22Rv1 (cell line): Measurements from ENCODE around the gene TGM4.

ENCODE experiments used
- H3K27ac ChIP-seq: fragments of 450-650 bp; 2 replicates; pipeline ENCODE4 v1.5.1; 2017
- ZFX ChIP-seq: fragments of 450-650 bp; IDR thresholded peaks from 2 replicates; pipeline ENCODE4 v1.6.1; 2017; ENCODE audit warnings: antibody characterized with exemption, borderline replicate concordance
- TF ChIP-seq, protein P1 (sequence below): fragments of 450-650 bp; IDR thresholded peaks from 2 replicates; pipeline ENCODE4 v1.5.1; 2017; ENCODE audit warnings: mild to moderate bottlenecking

The TGM4 gene

DNA sequence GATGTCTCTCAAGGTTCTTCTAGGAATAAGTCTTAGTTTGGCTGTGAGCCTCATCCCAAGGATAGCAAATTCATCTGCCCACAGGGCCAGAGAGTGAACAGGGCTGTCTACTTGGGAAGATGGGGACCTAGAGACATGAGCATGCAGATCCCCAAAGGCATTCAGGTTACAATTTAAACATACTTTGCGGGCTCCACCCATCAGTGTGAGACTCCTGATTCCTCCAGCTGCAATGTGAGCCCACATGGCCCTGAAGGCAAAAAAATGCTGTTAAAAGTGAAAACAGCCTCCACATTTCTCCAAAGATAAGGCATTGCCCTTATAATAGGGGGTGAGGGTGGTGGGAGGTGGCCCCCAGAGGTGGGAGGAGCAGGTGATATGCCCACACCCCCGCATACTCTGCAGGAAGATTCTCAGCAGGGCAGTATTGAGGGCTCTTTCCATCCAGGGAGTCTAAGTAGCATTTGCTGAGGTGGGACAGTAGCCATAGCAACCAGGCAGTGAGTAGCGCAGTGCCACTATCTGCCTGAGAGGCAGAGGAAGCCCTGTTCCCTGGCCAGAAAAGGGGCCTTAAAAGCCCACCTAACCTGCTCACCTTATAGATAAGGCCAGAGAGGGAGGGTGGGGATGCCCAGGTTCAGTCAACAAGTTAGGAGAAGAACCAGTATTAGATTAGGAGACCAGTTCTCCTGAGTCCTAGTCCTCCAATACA lies 31.2 kb downstream of the TGM4 start:
- no peak overlapping the region for H3K27ac ChIP-seq
- TF ChIP-seq, protein P1, sequence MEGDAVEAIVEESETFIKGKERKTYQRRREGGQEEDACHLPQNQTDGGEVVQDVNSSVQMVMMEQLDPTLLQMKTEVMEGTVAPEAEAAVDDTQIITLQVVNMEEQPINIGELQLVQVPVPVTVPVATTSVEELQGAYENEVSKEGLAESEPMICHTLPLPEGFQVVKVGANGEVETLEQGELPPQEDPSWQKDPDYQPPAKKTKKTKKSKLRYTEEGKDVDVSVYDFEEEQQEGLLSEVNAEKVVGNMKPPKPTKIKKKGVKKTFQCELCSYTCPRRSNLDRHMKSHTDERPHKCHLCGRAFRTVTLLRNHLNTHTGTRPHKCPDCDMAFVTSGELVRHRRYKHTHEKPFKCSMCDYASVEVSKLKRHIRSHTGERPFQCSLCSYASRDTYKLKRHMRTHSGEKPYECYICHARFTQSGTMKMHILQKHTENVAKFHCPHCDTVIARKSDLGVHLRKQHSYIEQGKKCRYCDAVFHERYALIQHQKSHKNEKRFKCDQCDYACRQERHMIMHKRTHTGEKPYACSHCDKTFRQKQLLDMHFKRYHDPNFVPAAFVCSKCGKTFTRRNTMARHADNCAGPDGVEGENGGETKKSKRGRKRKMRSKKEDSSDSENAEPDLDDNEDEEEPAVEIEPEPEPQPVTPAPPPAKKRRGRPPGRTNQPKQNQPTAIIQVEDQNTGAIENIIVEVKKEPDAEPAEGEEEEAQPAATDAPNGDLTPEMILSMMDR, result no peak
- TF ChIP-seq ZFX, result no peak

DNA sequence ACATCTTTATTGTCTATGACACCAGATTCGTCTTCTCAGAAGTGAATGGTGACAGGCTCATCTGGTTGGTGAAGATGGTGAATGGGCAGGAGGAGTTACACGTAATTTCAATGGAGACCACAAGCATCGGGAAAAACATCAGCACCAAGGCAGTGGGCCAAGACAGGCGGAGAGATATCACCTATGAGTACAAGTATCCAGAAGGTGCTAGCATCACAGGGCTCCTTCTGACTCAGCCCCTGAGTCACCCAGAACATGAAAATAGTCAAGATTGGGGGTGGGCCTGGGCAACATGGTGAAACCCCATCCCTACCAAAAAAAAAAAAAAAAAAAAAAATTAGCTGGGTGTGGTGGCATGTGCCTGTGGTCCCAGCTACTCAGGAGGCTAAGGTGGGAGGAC lies 32.6 kb downstream of the TGM4 start:
- no peak overlapping the region for H3K27ac ChIP-seq
- TF ChIP-seq ZFX, result no peak
- TF ChIP-seq, protein P1, result no peak

DNA sequence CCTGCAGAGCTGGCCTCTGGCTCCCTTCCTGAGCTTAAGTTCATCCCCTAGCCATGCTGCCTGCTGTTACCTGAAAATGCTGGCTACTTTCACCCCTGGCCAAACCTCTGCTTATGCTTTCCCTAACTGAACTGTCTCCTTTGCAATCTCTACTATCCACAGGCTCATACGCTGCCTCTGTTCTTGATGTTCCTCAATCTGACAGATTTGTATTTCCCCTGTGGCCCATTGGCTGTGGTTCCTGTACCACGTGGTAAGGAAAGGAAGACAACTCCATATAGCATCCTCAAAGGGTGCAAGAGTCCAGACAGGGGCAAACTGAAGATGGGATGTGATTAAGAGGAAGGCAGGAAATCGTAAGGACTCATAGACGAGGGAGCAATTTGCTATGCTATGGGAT lies 33.2 kb downstream of the TGM4 start:
- H3K27ac ChIP-seq, result no peak overlapping the region
- TF ChIP-seq, protein P1, result no peak
- TF ChIP-seq ZFX, result no peak

DNA sequence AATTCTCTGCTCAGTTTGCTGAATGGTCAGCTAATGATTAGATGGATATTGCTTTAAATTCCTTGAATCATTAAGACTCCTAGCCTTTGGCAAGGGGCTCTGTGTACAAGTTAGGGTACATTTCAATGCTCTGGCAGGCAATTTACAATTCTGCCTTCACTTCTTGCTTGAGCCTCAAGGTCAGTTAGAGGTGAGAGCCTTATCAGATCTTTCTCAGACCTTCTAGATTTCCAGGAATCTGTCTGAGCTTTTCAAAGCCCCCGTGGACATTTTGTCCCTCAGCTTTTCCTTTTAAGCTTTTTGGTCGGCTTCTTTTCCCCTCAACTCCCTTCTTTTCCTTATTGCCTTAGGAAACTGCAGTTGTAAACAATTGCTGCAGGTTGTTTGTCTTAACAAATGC lies 34.7 kb downstream of the TGM4 start:
- TF ChIP-seq, protein P1, result no peak
- no peak for TF ChIP-seq ZFX
- no peak overlapping the region for H3K27ac ChIP-seq

DNA sequence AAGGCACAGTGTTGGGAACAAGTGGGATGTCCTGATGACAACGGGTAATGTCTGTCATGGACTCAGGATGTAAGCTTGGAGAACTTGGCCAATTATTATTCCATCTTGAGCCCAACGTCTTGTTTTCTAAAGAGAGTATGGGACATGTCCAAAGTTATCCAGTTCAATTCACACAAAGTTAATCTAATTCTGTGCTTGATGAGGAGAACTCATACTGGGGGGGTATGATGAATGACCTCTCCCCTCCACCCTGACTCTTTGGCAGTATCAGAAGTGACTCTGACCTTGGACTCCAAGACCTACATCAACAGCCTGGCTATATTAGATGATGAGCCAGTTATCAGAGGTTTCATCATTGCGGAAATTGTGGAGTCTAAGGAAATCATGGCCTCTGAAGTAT lies 36.3 kb downstream of the TGM4 start:
- no peak overlapping the region for H3K27ac ChIP-seq
- TF ChIP-seq, protein P1, result no peak
- TF ChIP-seq ZFX, result no peak

DNA sequence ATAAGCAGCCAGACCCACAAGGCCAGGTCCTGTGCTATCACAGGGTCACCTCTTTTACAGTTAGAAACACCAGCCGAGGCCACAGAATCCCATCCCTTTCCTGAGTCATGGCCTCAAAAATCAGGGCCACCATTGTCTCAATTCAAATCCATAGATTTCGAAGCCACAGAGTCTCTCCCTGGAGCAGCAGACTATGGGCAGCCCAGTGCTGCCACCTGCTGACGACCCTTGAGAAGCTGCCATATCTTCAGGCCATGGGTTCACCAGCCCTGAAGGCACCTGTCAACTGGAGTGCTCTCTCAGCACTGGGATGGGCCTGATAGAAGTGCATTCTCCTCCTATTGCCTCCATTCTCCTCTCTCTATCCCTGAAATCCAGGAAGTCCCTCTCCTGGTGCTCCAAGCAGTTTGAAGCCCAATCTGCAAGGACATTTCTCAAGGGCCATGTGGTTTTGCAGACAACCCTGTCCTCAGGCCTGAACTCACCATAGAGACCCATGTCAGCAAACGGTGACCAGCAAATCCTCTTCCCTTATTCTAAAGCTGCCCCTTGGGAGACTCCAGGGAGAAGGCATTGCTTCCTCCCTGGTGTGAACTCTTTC lies 39.6 kb downstream of the TGM4 start:
- no peak overlapping the region for H3K27ac ChIP-seq
- TF ChIP-seq, protein P1, result peak; percentile 87
- no peak for TF ChIP-seq ZFX

DNA sequence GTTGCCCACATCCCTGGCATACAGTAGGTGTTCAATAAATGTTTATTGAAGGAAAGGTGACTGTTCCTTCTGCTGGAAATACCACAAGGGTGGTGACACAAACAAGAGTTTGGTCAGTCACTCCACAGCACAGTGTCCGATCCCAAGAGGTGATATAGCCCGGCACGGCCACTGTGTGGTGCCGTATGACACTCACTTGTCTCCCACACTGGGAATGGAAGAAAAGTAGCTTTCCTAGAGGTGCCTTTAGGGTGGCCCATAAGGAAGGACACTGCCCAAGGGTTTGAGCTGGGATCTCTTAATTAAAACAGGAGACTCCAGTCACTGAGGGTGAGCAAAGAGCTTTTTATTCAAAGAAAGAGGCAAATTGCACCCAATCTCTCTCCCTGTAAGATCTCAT lies 40.5 kb downstream of the TGM4 start:
- H3K27ac ChIP-seq, result no peak overlapping the region

More for the DNA sequence above, 40.5 kb downstream of the TGM4 start:
- TF ChIP-seq ZFX, result no peak
- TF ChIP-seq, protein P1, result no peak
